ENCODE results near the gene DAB2IP.
A peak's percentile ranks its signal among the peaks of the same experiment; 100 is the strongest.

Gene DAB2IP

GRCh38 chr9:121619545-121620324 lies 31.7 kb upstream of the DAB2IP start:
- H4K20me1 ChIP-seq (ENCODE audit: insufficient read depth, low read length): no peaks in the 10 kb centered on the region
- no peaks in the 10 kb centered on the region for H3F3A ChIP-seq (ENCODE audit: insufficient read depth, low read length)
- no peaks in the 10 kb centered on the region for H3K9me3 ChIP-seq (ENCODE audit: low read length)
- no peaks in the 10 kb centered on the region for H3K36me3 ChIP-seq (ENCODE audit: insufficient read depth, low read length)
- H3K4me2 ChIP-seq (ENCODE audit: low read length): no peak overlapping the region
- H3K9me2 ChIP-seq (ENCODE audit: low read depth, low read length): no peaks in the 10 kb centered on the region
- no peak overlapping the region for H3K27ac ChIP-seq (ENCODE audit: low read depth, low read length, poor library complexity, severe bottlenecking)
- TF ChIP-seq, protein P1, sequence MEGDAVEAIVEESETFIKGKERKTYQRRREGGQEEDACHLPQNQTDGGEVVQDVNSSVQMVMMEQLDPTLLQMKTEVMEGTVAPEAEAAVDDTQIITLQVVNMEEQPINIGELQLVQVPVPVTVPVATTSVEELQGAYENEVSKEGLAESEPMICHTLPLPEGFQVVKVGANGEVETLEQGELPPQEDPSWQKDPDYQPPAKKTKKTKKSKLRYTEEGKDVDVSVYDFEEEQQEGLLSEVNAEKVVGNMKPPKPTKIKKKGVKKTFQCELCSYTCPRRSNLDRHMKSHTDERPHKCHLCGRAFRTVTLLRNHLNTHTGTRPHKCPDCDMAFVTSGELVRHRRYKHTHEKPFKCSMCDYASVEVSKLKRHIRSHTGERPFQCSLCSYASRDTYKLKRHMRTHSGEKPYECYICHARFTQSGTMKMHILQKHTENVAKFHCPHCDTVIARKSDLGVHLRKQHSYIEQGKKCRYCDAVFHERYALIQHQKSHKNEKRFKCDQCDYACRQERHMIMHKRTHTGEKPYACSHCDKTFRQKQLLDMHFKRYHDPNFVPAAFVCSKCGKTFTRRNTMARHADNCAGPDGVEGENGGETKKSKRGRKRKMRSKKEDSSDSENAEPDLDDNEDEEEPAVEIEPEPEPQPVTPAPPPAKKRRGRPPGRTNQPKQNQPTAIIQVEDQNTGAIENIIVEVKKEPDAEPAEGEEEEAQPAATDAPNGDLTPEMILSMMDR (IDR thresholded peaks at IDR 0.05; ENCODE audit: low read length): no peak
- TF ChIP-seq EZH2 (IDR thresholded peaks at IDR 0.05; ENCODE audit: borderline replicate concordance, low read length): no peak
- H3K27me3 ChIP-seq (ENCODE audit: insufficient read depth, low read length): no peaks in the 10 kb centered on the region; the same call in 1 of the 2 replicates
- H3K9ac ChIP-seq (ENCODE audit: low read length): no peak overlapping the region
- H3K4me1 ChIP-seq (ENCODE audit: insufficient read depth, low read length, severe bottlenecking): no peaks in the 10 kb centered on the region
- no peak overlapping the region for H3K4me3 ChIP-seq (ENCODE audit: low read depth, low read length, poor library complexity, severe bottlenecking)
- no peaks in the 10 kb centered on the region for H3K79me2 ChIP-seq (ENCODE audit: insufficient read depth, low read length)
- H2AFZ ChIP-seq (ENCODE audit: low read length): no peak overlapping the region

- no peaks in the 10 kb centered on the region for H3K9me3 ChIP-seq (ENCODE audit: low read length)
- no peaks in the 10 kb centered on the region for H3K79me2 ChIP-seq (ENCODE audit: insufficient read depth, low read length)
- no peaks in the 10 kb centered on the region for H3K4me1 ChIP-seq (ENCODE audit: insufficient read depth, low read length, severe bottlenecking)
- H3K4me2 ChIP-seq (ENCODE audit: low read length): no peak overlapping the region
- H4K20me1 ChIP-seq (ENCODE audit: insufficient read depth, low read length): no peaks in the 10 kb centered on the region
- H3K36me3 ChIP-seq (ENCODE audit: insufficient read depth, low read length): no peaks in the 10 kb centered on the region
- no peak overlapping the region for H3K4me3 ChIP-seq (ENCODE audit: low read depth, low read length, poor library complexity, severe bottlenecking)
- H3K27ac ChIP-seq (ENCODE audit: low read depth, low read length, poor library complexity, severe bottlenecking): no peak overlapping the region
- H3K9ac ChIP-seq (ENCODE audit: low read length): no peak overlapping the region
- TF ChIP-seq, protein P1 (IDR thresholded peaks at IDR 0.05; ENCODE audit: low read length): no peak
- no peak for TF ChIP-seq EZH2 (IDR thresholded peaks at IDR 0.05; ENCODE audit: borderline replicate concordance, low read length)
- no peaks in the 10 kb centered on the region; the same call in 1 of the 2 replicates for H3K27me3 ChIP-seq (ENCODE audit: insufficient read depth, low read length)
- no peaks in the 10 kb centered on the region for H3K9me2 ChIP-seq (ENCODE audit: low read depth, low read length)
- no peak overlapping the region for H2AFZ ChIP-seq (ENCODE audit: low read length)
- H3F3A ChIP-seq (ENCODE audit: insufficient read depth, low read length): no peaks in the 10 kb centered on the region
Observed at GRCh38 chr9:121620325-121620673, 31.1 kb upstream of the DAB2IP start.

- H3K9me3 ChIP-seq (ENCODE audit: low read length): no peaks in the 10 kb centered on the region
- no peak overlapping the region for H3K27ac ChIP-seq (ENCODE audit: low read depth, low read length, poor library complexity, severe bottlenecking)
- no peaks in the 10 kb centered on the region for H3K36me3 ChIP-seq (ENCODE audit: insufficient read depth, low read length)
- H3K4me2 ChIP-seq (ENCODE audit: low read length): no peak overlapping the region
- H3K9ac ChIP-seq (ENCODE audit: low read length): no peak overlapping the region
- H3K4me3 ChIP-seq (ENCODE audit: low read depth, low read length, poor library complexity, severe bottlenecking): no peak overlapping the region
- H4K20me1 ChIP-seq (ENCODE audit: insufficient read depth, low read length): no peaks in the 10 kb centered on the region
- no peaks in the 10 kb centered on the region for H3K4me1 ChIP-seq (ENCODE audit: insufficient read depth, low read length, severe bottlenecking)
- no peaks in the 10 kb centered on the region; the same call in none of the 2 replicates for H3K27me3 ChIP-seq (ENCODE audit: insufficient read depth, low read length)
- H3F3A ChIP-seq (ENCODE audit: insufficient read depth, low read length): no peaks in the 10 kb centered on the region
- TF ChIP-seq, protein P1 (IDR thresholded peaks at IDR 0.05; ENCODE audit: low read length): peak; percentile 73
- TF ChIP-seq EZH2 (IDR thresholded peaks at IDR 0.05; ENCODE audit: borderline replicate concordance, low read length): no peak
- no peaks in the 10 kb centered on the region for H3K9me2 ChIP-seq (ENCODE audit: low read depth, low read length)
- no peak overlapping the region for H2AFZ ChIP-seq (ENCODE audit: low read length)
- H3K79me2 ChIP-seq (ENCODE audit: insufficient read depth, low read length): no peaks in the 10 kb centered on the region
Observed at GRCh38 chr9:121620777-121621449, 30.5 kb upstream of the DAB2IP start.

Measured in OCI-LY1 (cell line).